Activated naive CD8-positive, alpha-beta T cell treated with anti-CD3 and anti-CD28 coated beads, Interleukin-2, amount 10 ng/mL, durations not matched to agents 7 days and 5 days (primary cell): ENCODE measurements around the gene PRSS36. TPM values are rescaled to one million over a fixed set of nuclear protein-coding genes. Genes with fewer than 3 reads are reported as not detected.
"Not testable (repeated sequence)": the region's sequence is repeated elsewhere in the genome, so short reads cannot be mapped to it uniquely, and the experiment has no call there.

Source experiments
- ATAC-seq: fragments of 150-1000 bp; cut with Tn5 transposase; one replicate; pipeline ENCODE4 v1.10.0; 2021; ENCODE audit warnings: low read depth, moderate library complexity
- POLR2A ChIA-PET: fragments of 350-600 bp; sonication (Branson Sonifier 250); formaldehyde crosslinking; loops from one replicate; lab custom pipeline; 2021; ENCODE audit warnings: antibody characterized with exemption; lab: Charles Lee
- DNase-seq: peaks from one replicate; pipeline ENCODE4 v3.0.0; 2021
- H3K27ac Mint-ChIP-seq: one replicate; pipeline ENCODE4 v1.8.0; 2022; ENCODE audit warnings: mild to moderate bottlenecking, mixed read lengths
- H3K27me3 Mint-ChIP-seq: one replicate; pipeline ENCODE4 v1.8.0; 2022; ENCODE audit warnings: mild to moderate bottlenecking, moderate library complexity, mixed read lengths
- H3K36me3 Mint-ChIP-seq: one replicate; pipeline ENCODE4 v1.8.0; 2021; ENCODE audit warnings: mild to moderate bottlenecking, mixed read lengths
- H3K4me1 Mint-ChIP-seq: one replicate; pipeline ENCODE4 v1.8.0; 2021; ENCODE audit warnings: mixed read lengths
- H3K4me3 Mint-ChIP-seq: one replicate; pipeline ENCODE4 v1.8.0; 2022; ENCODE audit warnings: mild to moderate bottlenecking, moderate library complexity, mixed read lengths
- H3K9me3 Mint-ChIP-seq: one replicate; pipeline ENCODE4 v1.8.0; 2021; ENCODE audit warnings: mixed read lengths
- total RNA-seq, 2 experiments: library from RNA; stranded (reverse); gene quantifications; one replicate each; pipeline ENCODE4 v1.2.3, GENCODE V29; 2021

The PRSS36 gene
- 1 to 10 TPM in 1 of 2 experiments, under 1 TPM in 1; 0.31 to 1.1 TPM for total RNA-seq

DNA sequence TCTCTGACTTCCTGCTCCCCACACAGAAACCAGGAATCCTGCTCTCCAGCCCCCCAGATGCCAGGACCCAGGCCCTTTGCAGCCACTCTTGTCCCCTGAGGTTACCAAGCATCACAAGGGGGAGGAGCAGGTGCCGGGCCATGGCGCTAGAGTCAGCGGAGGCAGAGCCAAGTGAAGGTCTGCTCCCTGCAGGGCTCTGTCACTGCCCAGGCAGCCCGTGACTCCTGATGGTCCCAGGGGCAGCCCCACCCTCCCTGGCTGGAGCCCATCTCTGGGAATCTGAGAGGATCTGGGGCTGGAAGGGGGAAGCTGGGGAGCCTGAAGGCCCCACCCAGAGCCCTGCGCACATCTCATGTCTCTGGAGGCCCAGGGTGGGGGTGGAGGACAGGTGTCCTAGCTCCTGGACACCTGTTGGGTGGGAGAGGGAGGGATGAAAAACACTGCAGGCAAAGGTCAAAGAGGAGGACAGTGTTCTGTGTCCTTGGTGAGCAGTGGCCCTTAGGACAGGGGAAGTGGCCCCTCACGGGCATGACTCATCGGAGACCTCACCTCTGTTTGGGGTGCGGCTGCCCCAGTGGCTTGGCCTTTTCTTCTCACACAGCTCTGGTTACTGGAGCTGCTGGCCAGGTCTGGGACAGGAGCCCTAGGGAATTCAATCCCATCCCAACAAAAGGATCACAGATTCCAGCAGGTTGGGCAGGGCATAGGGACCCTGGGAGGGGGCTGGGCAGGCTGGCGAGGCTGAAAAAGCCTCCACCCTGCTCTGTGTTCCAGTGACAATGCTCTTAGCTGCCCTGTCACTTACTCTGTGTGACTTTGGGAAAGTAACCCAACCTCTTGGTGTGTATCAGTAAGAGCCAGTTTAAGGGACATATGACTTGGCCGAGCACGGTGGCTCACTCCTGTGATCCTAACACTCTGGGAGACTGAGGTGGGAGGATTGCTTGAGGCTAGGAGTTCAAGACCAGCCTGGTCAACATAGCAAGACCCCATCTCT is at the start of gene PRSS36:
TSS of gene PRSS36 (minus strand) at position 173 of the 997 bp plus-strand sequence. CDS start at position 142, 31 bp downstream.
- POLR2A ChIA-PET, result interaction anchor here (1.1 kb wide), 1 partner anchor 32 kb away, joined by 6 read pairs; the partner anchor contains the start of gene KAT8
- Mint-ChIP-seq H3K27ac (no peak within 1 kb of the TSS), H3K9me3 (no peaks in the 10 kb centered on the region), H3K27me3 (peaks cover 6% of the 10 kb centered on the region), H3K36me3 (no peaks in the 10 kb centered on the region), H3K4me1 (no peaks in the 10 kb centered on the region), H3K4me3 (no peak within 1 kb of the TSS)
- ATAC-seq (no peak), DNase-seq (no peak)

DNA sequence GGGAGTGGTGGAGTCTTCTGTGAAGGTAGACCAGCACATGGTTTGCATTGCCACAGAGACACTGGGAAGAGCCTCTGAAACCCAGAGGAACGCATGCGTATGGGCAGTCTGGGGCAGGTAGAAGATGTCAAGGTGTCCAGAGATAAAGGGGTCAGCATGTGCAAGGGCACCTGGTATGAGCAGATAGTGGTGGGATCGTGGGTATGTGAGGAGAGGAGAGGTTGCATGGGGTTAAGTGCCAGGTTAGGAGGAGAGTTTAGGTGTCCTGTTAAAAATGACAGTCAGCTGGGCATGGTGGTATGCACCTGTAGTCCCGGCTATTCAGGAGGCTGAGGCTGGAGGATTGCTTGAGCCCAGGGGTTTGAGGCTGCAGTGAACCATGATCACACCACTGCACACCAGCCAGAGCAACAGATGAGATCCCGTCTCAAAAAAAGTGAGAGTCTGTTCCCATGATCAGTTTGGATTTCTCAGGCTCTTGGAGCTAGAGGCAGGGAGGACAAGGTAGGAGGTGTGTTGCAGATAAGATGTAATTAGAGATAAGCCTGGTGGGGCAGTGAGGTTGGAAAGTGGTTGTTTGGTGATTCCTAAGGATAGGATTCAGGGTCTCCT is 49.7 kb upstream of the PRSS36 start:
- DNase-seq (no peak), ATAC-seq (no peak)
- Mint-ChIP-seq H3K4me1 (peaks cover 59% of the 10 kb centered on the region), H3K27ac (peak overlapping the region; percentile 73), H3K27me3 (no peaks in the 10 kb centered on the region), H3K36me3 (peaks cover 26% of the 10 kb centered on the region), H3K9me3 (no peaks in the 10 kb centered on the region), H3K4me3 (peak overlapping the region; percentile 28)
- POLR2A ChIA-PET, result interaction anchor here (0.9 to 4.6 kb wide), 12 partner anchors 10 to 243 kb away, joined by 3 to 57 read pairs (median 9); partner anchors contain the start of genes FUS, PYDC1, TRIM72 and ZNF843

DNA sequence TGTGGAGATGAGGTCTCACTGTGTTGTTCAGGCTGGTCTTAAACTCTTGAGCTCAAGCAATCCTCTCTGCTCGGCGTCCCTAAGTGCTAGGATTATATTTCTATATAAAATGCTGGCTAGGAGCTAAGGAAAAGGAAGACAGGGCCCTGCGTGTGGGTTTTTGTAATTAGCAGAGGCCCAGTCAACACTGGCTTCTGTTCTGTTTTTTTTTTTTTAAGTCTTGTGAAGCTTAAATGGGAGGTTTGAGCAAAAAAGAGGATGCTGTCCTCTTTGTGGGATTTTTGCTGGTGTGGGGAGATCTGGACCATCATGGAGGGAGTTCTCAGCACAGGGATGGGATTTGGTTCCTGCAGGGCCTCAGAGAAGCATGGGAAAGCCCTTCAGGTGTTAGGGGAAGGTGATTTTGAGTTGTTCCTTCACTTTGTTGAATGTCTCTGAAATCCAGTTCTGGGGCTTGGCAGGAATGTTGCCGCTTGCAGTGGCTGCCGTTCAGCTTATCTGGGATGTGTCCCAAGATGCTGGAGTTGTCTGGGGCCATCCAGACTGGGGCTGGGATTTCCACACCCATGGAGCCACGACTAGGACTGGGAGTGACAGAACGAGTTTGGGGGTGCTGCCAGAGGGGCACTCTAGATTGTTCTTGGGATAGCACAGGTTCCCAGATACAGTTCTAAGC is 48.5 kb upstream of the PRSS36 start:
- Mint-ChIP-seq H3K27ac (peak overlapping the region; percentile 56), H3K9me3 (no peaks in the 10 kb centered on the region), H3K4me1 (peaks cover 57% of the 10 kb centered on the region), H3K36me3 (peaks cover 29% of the 10 kb centered on the region), H3K4me3 (no peak overlapping the region), H3K27me3 (no peaks in the 10 kb centered on the region)
- ATAC-seq (no peak), DNase-seq (no peak)
- POLR2A ChIA-PET, result interaction anchor here (0.6 to 4.5 kb wide), 13 partner anchors 9 to 245 kb away, joined by 3 to 24 read pairs (median 3); partner anchors contain the start of genes FUS and ZNF843

DNA sequence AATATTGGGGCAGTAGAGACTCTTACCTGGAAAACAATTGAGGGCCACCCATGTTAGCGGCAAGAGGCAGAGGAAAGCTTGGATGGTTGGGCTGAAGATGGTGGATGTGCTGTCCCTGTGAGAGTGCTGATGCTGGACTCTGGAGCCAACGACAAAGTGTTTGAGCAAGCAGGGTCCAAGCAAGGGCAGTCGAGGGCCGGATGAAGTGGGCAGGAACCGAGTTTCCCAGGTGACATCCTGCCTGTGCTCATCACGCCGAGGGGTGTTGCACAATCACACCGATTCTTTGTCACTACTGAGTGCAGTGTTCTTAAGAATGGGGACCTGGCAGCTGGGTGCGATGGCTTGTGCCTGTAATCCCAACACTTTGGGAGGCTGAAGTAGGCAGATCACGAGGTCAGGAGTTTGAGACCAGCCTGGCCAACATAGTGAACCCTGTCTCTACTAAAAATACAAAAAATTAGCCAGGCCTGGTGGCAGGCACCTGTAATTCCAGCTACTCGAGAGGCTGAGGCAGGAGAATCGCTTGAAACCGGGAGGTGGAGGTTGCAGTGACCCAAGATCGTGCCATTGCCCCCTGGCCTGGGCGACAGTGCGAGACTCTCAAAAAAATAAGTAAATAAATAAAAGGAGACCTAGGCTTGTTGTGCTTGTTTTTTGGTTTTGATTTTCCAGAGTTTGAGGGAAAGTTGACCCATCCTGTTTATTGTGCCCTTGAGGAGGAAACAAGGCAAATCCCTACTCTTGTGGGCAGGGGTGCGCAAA is 46.6 kb upstream of the PRSS36 start:
- ATAC-seq (no peak), DNase-seq (no peak)
- H3K4me3 Mint-ChIP-seq, result no peak overlapping the region
- H3K36me3 Mint-ChIP-seq, result peaks cover 42% of the 10 kb centered on the region
- POLR2A ChIA-PET, result interaction anchor here (0.9 to 4.5 kb wide), 5 partner anchors 14 to 246 kb away, joined by 3 to 24 read pairs (median 3); partner anchors contain the start of genes FUS and ZNF843
- H3K4me1 Mint-ChIP-seq, result peaks cover 59% of the 10 kb centered on the region
- no peaks in the 10 kb centered on the region for H3K9me3 Mint-ChIP-seq
- H3K27ac Mint-ChIP-seq, result peak overlapping the region; percentile 45
- no peaks in the 10 kb centered on the region for H3K27me3 Mint-ChIP-seq

DNA sequence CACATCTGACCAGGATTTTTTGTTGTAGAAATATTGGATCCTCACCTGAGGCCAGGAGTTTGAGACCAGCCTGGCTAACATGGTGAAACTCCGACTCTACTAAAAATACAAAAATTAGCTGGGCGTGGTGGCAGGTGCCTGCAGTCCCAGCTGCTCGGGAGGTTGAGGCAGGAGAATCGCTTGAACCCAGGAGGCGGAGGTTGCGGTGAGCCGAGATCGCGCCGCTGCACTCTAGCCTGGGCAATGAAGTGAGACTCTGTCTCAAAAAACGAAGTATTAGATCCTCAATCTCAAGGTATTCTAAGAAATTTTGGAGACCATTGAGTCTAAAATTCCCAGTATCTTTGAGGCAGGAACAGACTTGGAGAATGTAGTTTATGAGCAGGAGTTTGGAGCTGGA is 46.0 kb upstream of the PRSS36 start:
- not testable (repeated sequence) for H3K4me3 Mint-ChIP-seq, ATAC-seq, DNase-seq, H3K9me3 Mint-ChIP-seq, H3K27me3 Mint-ChIP-seq
- POLR2A ChIA-PET, result interaction anchor here (0.9 to 4.5 kb wide), 2 partner anchors 16 to 189 kb away, joined by 3 to 24 read pairs; partner anchors contain the start of gene FUS
- Mint-ChIP-seq H3K4me1 (peaks cover 55% of the 10 kb centered on the region), H3K27ac (peak overlapping the region; percentile 45), H3K36me3 (peaks cover 41% of the 10 kb centered on the region)

DNA sequence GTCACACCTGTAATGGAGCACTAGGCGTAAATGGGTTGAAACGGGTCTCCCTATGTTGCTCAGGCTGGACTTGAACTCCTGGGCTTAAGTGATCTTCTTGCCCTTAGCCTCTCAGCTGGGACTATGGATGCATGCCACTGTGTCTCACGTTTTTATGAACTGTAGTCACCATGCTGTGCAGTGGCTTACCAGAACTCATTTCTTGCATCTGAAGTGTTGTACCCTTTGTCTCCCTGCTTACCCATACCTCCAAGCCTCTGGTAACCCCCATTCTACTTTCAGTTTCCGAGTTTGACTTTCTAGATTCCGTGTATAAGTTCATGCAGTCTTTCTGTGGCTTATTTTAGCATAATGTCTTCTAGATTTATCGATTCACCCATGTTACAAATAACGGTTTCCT is 45.0 kb upstream of the PRSS36 start:
- ATAC-seq, result no peak
- H3K4me3 Mint-ChIP-seq, result no peak overlapping the region
- peaks cover 50% of the 10 kb centered on the region for H3K36me3 Mint-ChIP-seq
- POLR2A ChIA-PET, result interaction anchor here (4.5 kb wide), 1 partner anchor 15 kb away, joined by 24 read pairs; the partner anchor contains the start of gene FUS
- no peaks in the 10 kb centered on the region for H3K9me3 Mint-ChIP-seq
- DNase-seq, result no peak
- H3K27me3 Mint-ChIP-seq, result no peaks in the 10 kb centered on the region
- peaks cover 57% of the 10 kb centered on the region for H3K4me1 Mint-ChIP-seq
- no peak overlapping the region for H3K27ac Mint-ChIP-seq

DNA sequence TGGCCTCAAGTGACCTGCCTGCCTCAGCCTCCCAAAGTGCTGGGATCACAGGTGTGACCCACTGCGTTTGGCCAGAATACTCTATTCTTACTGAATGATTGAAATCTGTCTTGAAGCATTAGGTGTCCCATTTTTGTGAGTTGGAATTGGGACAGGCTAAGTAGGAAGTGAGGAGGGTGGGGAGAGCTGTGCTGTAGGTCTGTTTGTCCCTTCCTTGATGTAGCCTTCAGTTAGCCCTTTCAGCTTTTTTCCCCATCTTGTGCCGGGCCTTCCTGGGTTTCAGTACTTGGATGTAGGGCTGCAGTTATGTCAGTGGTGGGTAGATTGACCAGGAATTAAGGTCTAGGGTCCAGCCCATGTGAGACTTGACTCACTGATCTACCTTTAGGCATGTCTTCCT is 44.0 kb upstream of the PRSS36 start:
- ATAC-seq (no peak), DNase-seq (no peak)
- peaks cover 54% of the 10 kb centered on the region for H3K36me3 Mint-ChIP-seq
- H3K4me1 Mint-ChIP-seq, result peaks cover 54% of the 10 kb centered on the region
- POLR2A ChIA-PET, result interaction anchor here (0.6 to 5.2 kb wide), 3 partner anchors 8 to 479 kb away, joined by 3 to 32 read pairs (median 4); partner anchors contain the start of gene FUS
- H3K9me3 Mint-ChIP-seq, result no peaks in the 10 kb centered on the region
- H3K27ac Mint-ChIP-seq, result no peak overlapping the region
- H3K27me3 Mint-ChIP-seq, result no peaks in the 10 kb centered on the region
- H3K4me3 Mint-ChIP-seq, result no peak overlapping the region

GRCh38 chr16:31192856-31193642 is 43.2 kb upstream of the PRSS36 start:
- Mint-ChIP-seq H3K4me1 (peaks cover 48% of the 10 kb centered on the region), H3K27ac (no peak overlapping the region), H3K36me3 (peaks cover 57% of the 10 kb centered on the region), H3K27me3 (no peaks in the 10 kb centered on the region), H3K4me3 (no peak overlapping the region), H3K9me3 (no peaks in the 10 kb centered on the region)
- ATAC-seq (no peak), DNase-seq (no peak)
- POLR2A ChIA-PET, result interaction anchor here (0.8 to 5.2 kb wide), 3 partner anchors 9 to 13 kb away, joined by 4 to 32 read pairs (median 7); partner anchors contain the start of genes FUS and PYCARD

GRCh38 chr16:31191697-31192428 is 42.0 kb upstream of the PRSS36 start:
- Mint-ChIP-seq H3K36me3 (peaks cover 65% of the 10 kb centered on the region), H3K9me3 (no peaks in the 10 kb centered on the region), H3K27me3 (no peaks in the 10 kb centered on the region), H3K27ac (peak overlapping the region; percentile 49), H3K4me3 (no peak overlapping the region), H3K4me1 (peaks cover 53% of the 10 kb centered on the region)
- POLR2A ChIA-PET, result interaction anchor here (0.8 to 5.2 kb wide), 3 partner anchors 8 to 12 kb away, joined by 4 to 32 read pairs (median 7); partner anchors contain the start of genes FUS and PYCARD
- DNase-seq (no peak), ATAC-seq (no peak)

- DNase-seq, result no peak
- no peak for ATAC-seq
- peaks cover 68% of the 10 kb centered on the region for H3K36me3 Mint-ChIP-seq
- H3K27me3 Mint-ChIP-seq, result no peaks in the 10 kb centered on the region
- H3K4me3 Mint-ChIP-seq, result no peak overlapping the region
- H3K9me3 Mint-ChIP-seq, result no peaks in the 10 kb centered on the region
- H3K4me1 Mint-ChIP-seq, result peaks cover 56% of the 10 kb centered on the region
- peak overlapping the region; percentile 17 for H3K27ac Mint-ChIP-seq
- POLR2A ChIA-PET, result interaction anchor here (2.4 to 5.2 kb wide), 2 partner anchors 7 to 11 kb away, joined by 10 to 32 read pairs; partner anchors contain the start of gene FUS
Measured at GRCh38 chr16:31190818-31191444, 41.1 kb upstream of the PRSS36 start.
